Stomach smooth muscle (tissue), 2 donors: ENCODE data around the gene MEIS1.

Experiments
- H3K27ac ChIP-seq: one replicate; pipeline ENCODE4 v1.7.0; 2013; ENCODE audit warnings: mild to moderate bottlenecking, low read length, inconsistent platforms
- H3K27me3 ChIP-seq, 2 donors: one replicate each; pipeline ENCODE4 v1.7.0; 2013; ENCODE audit warnings: low read length in 2 of 2; ENCODE audit not compliant: insufficient read depth in 2 of 2, control insufficient read depth in 1 of 2
- H3K36me3 ChIP-seq, 2 donors: one replicate each; pipeline ENCODE4 v1.7.0; 2013; ENCODE audit warnings: low read length in 2 of 2; ENCODE audit not compliant: control insufficient read depth in 2 of 2, insufficient read depth in 2 of 2
- H3K4me1 ChIP-seq: one replicate; pipeline ENCODE4 v1.7.0; 2013; ENCODE audit warnings: low read length; ENCODE audit not compliant: control insufficient read depth, insufficient read depth
- H3K4me3 ChIP-seq, 2 donors: one replicate each; pipeline ENCODE4 v1.7.0; 2013; ENCODE audit warnings: low read length in 2 of 2
- H3K9ac ChIP-seq, 2 donors: one replicate each; pipeline ENCODE4 v1.7.0; 2013; ENCODE audit warnings: low read length in 2 of 2, mild to moderate bottlenecking in 1 of 2
- H3K9me3 ChIP-seq, 2 donors: one replicate each; pipeline ENCODE4 v1.7.0; 2013; ENCODE audit warnings: low read length in 2 of 2; ENCODE audit not compliant: control insufficient read depth in 2 of 2
- donor health status: healthy.
- donor health status: Pancreatic carcinoma.

MEIS1 gene

GRCh38 chr2:66461001-66461663 is 26.2 kb downstream of the MEIS1 start:
- Histone ChIP-seq H3K27me3 (no peaks in the 10 kb centered on the region), H3K36me3 (peaks cover 22 to 35% of the 10 kb centered on the region in 2 donors), H3K27ac (no peak overlapping the region), H3K4me3 (no peak overlapping the region), H3K4me1 (peaks cover 56% of the 10 kb centered on the region), H3K9ac (no peak overlapping the region), H3K9me3 (no peaks in the 10 kb centered on the region)

- no peak overlapping the region for H3K27ac ChIP-seq
Observed at GRCh38 chr2:66461664-66462500, 27.0 kb downstream of the MEIS1 start.

GRCh38 chr2:66462501-66462825 is 27.5 kb downstream of the MEIS1 start:
- peaks cover 14 to 36% of the 10 kb centered on the region in 2 donors for H3K36me3 ChIP-seq
- no peaks in the 10 kb centered on the region for H3K9me3 ChIP-seq
- H3K27ac ChIP-seq, result no peak overlapping the region
- no peak overlapping the region for H3K9ac ChIP-seq
- H3K4me3 ChIP-seq, result peak overlapping the region; percentile 0
- H3K27me3 ChIP-seq, result no peaks in the 10 kb centered on the region
- H3K4me1 ChIP-seq, result peaks cover 49% of the 10 kb centered on the region

More at GRCh38 chr2:66461664-66462500, 27.0 kb downstream of the MEIS1 start:
- Histone ChIP-seq H3K36me3 (peaks cover 16 to 38% of the 10 kb centered on the region in 2 donors), H3K4me3 (peak overlapping the region; percentile 0), H3K9ac (no peak overlapping the region), H3K27me3 (no peaks in the 10 kb centered on the region), H3K9me3 (no peaks in the 10 kb centered on the region), H3K4me1 (peaks cover 53% of the 10 kb centered on the region)

- no peaks in the 10 kb centered on the region for H3K9me3 ChIP-seq
- no peaks in the 10 kb centered on the region for H3K27me3 ChIP-seq
- H3K9ac ChIP-seq, result no peak overlapping the region
- peaks cover 13 to 28% of the 10 kb centered on the region in 2 donors for H3K36me3 ChIP-seq
- peaks cover 50% of the 10 kb centered on the region for H3K4me1 ChIP-seq
- no peak overlapping the region for H3K4me3 ChIP-seq
- peak overlapping the region; percentile 42 for H3K27ac ChIP-seq
Observed at GRCh38 chr2:66463206-66463755, 28.4 kb downstream of the MEIS1 start.

GRCh38 chr2:66464930-66465637 is 30.2 kb downstream of the MEIS1 start:
- no peaks in the 10 kb centered on the region for H3K9me3 ChIP-seq
- H3K36me3 ChIP-seq, result peaks cover 12 to 25% of the 10 kb centered on the region in 2 donors
- no peak overlapping the region for H3K4me3 ChIP-seq
- H3K4me1 ChIP-seq, result peaks cover 54% of the 10 kb centered on the region
- no peaks in the 10 kb centered on the region for H3K27me3 ChIP-seq
- no peak overlapping the region for H3K9ac ChIP-seq
- H3K27ac ChIP-seq, result peak overlapping the region; percentile 19

GRCh38 chr2:66466433-66466832 is 31.5 kb downstream of the MEIS1 start:
- H3K9ac ChIP-seq, result no peak overlapping the region
- H3K4me1 ChIP-seq, result peaks cover 47% of the 10 kb centered on the region

GRCh38 chr2:66467718-66468117 is 32.8 kb downstream of the MEIS1 start:
- H3K4me3 ChIP-seq, result no peak overlapping the region
- H3K27ac ChIP-seq, result peak overlapping the region; percentile 46
- peaks cover 38% of the 10 kb centered on the region for H3K4me1 ChIP-seq
- H3K27me3 ChIP-seq, result no peaks in the 10 kb centered on the region
- H3K9ac ChIP-seq, result peak overlapping the region in 1 of 2 donors; percentile 18
- H3K9me3 ChIP-seq, result no peaks in the 10 kb centered on the region
- peaks cover 16 to 26% of the 10 kb centered on the region in 2 donors for H3K36me3 ChIP-seq

More at GRCh38 chr2:66466433-66466832, 31.5 kb downstream of the MEIS1 start:
- H3K4me3 ChIP-seq, result no peak overlapping the region
- peaks cover 12 to 30% of the 10 kb centered on the region in 2 donors for H3K36me3 ChIP-seq
- no peaks in the 10 kb centered on the region for H3K9me3 ChIP-seq
- no peaks in the 10 kb centered on the region for H3K27me3 ChIP-seq
- peak overlapping the region; percentile 33 for H3K27ac ChIP-seq

GRCh38 chr2:66469214-66469902 is 34.4 kb downstream of the MEIS1 start:
- Histone ChIP-seq H3K27ac (no peak overlapping the region), H3K9ac (peak overlapping the region in 1 of 2 donors; percentile 33), H3K9me3 (no peaks in the 10 kb centered on the region), H3K4me3 (peak overlapping the region; percentile 24 to 37), H3K4me1 (peaks cover 33% of the 10 kb centered on the region), H3K36me3 (peaks cover 18 to 25% of the 10 kb centered on the region in 2 donors), H3K27me3 (no peaks in the 10 kb centered on the region)

- no peaks in the 10 kb centered on the region for H3K9me3 ChIP-seq
- peaks cover 18 to 20% of the 10 kb centered on the region in 2 donors for H3K36me3 ChIP-seq
- no peak overlapping the region for H3K27ac ChIP-seq
- H3K9ac ChIP-seq, result no peak overlapping the region
- no peaks in the 10 kb centered on the region for H3K27me3 ChIP-seq
- H3K4me3 ChIP-seq, result no peak overlapping the region
- peaks cover 32% of the 10 kb centered on the region for H3K4me1 ChIP-seq
Observed at GRCh38 chr2:66470199-66470598, 35.3 kb downstream of the MEIS1 start.
